GM19043 (cell line): ENCODE data around the gene GPR17.

Experiments
- ATAC-seq: cut with Tn5 transposase; IDR thresholded peaks from one replicate; pipeline ENCODE4 v1.9.1; 2021; ENCODE audit warnings: low read depth; ENCODE audit not compliant: unreplicated experiment

GPR17 gene

DNA sequence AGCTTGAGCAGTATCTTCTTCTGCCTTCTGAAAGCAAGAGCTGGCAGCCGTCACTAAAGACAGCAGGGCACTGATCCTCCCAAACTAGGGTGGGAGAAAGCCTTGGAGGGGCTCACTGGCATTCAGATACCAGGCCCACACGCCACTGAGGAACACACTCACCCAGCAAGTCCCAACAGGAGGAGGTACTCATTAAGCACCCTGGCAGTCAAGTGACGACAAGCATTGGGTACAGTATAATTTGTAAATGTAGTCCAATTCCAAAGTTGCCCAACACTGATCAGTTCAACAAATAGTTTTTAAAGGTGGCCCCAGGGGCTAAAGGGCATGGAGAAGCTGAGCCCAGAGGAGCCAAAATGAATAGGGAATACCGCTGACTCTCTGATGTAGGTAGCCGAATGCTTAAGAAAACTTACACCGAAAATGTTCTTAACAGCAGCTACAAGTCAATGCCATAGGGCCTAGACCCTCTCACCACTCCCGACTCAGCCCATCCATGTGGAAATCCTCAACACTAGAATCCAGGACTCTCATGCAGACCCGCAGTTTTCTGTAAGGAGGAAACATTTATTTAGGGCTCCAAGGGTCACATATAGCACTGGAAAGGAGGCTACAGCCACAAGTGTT, 19.4 kb downstream of the GPR17 start:
- ATAC-seq = no peak

DNA sequence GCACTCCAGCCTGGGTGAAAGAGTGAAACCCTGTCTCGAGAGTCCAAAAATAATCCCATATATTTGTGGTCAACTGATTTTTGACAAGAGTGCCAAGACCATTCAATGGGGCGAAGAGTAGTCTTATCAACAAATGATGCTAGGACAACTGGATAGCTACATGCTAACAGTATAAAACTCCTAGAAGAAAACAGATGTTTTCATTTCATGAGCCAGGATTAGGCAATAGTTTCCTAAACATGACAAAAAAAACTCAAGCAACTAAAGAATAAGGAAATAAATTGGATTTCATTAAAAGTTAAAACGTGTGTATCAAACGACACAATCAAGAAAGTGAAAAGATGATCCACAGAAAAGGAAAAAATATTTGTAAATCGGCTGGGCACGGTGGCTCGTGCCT, 23.1 kb downstream of the GPR17 start:
- ATAC-seq = no peak

- no peak for ATAC-seq
Observed at GRCh38 chr2:127670055-127670956, 24.4 kb downstream of the GPR17 start.

- no peak for ATAC-seq
Observed at GRCh38 chr2:127670957-127671290, 25.0 kb downstream of the GPR17 start.

- no peak for ATAC-seq
Observed at GRCh38 chr2:127671557-127672302, 25.8 kb downstream of the GPR17 start.

- no peak for ATAC-seq
Observed at GRCh38 chr2:127672341-127673224, 26.6 kb downstream of the GPR17 start.

DNA sequence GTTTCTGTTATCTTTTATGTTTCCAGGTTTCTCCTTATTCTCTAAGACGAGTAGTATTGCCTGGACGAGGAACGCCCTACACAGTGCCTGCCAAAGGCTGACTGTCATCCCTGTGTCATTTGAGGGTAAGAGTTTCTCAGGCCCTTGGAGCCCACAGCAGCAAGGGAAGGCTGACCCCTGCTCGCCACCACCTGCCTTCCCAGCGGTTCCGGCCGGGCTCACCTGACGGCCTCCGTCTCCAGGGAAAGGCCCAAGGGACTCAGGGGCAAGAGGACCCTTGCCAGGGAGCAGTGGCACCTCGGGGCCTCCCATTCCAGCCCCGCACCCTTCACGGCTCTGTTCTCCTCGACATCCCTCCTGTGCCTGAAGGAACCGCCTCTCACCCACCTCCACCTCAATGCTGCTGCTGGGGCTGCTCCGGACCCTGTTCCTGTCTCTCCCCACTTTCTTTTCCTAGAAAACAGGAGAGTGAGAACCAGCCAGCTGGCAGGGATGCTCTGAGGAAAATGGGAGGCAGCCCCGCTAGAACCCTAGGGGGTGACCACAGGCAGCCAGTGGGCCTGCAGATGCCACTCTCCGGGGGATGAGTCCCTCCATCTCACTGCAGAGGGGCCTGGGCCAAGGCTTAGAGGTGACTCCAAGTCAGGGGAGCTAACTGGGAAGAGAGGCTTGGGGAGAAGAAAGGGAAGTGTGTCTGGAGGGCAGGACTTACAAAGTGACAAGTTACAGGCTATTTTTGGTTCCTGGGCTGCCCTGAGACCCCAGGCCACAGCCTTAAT, 27.5 kb downstream of the GPR17 start:
- no peak for ATAC-seq

- no peak for ATAC-seq
Observed at GRCh38 chr2:127674241-127675209, 28.6 kb downstream of the GPR17 start.

DNA sequence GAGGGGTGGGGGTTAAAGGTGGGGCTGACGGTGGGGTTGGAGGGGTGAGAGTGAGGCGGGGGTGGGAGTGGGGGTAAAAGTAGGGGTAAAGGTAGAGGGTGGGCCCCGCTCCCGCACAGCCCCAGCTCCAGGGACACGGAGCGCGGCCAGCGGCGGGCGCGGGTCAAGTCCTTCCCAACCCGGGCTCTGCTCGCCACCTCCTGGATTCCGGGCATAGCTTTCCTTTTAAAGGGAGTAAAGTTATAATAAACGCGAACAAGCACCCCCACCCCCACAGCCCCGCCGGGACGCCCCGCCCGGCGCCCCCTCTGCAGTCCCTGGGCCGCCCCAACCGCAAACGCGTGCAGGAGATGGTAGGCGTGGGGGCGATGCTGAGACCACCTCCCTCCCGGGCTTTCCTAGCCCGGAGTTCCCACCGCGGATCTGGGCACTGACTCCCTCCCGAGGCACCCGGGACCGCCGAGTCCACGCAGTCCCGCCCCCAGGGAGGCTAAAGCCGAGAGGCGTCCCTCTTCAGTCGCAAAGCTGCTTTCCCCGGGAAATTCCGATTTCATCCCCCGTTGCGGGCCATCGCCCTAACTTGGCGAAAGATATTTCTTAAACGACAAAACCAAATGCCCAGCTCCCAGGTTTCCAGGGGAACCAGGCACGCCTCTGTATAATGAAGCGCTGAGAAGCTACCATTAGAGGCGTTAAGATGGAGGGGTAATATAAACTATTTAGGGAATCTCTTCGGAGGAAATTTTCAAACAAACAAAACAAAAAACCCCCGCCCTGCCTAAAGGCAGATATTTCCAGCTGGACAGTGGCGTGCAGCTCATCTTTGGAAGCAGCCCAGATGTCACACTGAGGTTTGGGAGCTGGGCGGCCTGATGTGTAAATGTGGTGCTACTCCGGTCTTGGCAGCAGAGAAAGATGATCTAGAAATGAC, 29.6 kb downstream of the GPR17 start, which contains the start of gene LIMS2:
Gene LIMS2, minus strand, starts transcription at position 200 of the 931 bp plus-strand sequence. CDS start 506 bp downstream, outside the sequence.
- ATAC-seq = no peak

GRCh38 chr2:127676906-127677305, 31.0 kb downstream of the GPR17 start:
- no peak for ATAC-seq

DNA sequence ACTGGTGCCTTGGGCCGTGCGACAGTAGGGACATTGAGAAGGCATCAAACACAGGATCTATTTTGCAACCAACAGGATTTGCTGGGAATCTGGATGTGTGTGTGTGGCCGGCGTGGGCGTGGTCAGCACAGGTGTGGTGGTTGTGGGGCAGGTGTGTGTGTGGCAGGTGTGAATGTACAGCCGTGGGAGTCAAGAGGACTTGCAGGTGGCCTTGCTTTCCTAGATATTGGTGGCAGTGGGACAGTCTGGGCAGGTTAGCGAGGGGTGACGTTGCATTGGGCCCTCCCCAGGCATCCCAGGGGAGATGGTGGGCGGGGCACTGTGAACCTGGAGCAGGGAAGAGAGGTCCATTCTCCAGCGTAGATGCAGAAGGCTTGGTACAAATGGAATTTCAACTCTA, 32.6 kb downstream of the GPR17 start:
- no peak for ATAC-seq

- ATAC-seq = no peak
Observed at GRCh38 chr2:127678991-127679390, 33.0 kb downstream of the GPR17 start.

DNA sequence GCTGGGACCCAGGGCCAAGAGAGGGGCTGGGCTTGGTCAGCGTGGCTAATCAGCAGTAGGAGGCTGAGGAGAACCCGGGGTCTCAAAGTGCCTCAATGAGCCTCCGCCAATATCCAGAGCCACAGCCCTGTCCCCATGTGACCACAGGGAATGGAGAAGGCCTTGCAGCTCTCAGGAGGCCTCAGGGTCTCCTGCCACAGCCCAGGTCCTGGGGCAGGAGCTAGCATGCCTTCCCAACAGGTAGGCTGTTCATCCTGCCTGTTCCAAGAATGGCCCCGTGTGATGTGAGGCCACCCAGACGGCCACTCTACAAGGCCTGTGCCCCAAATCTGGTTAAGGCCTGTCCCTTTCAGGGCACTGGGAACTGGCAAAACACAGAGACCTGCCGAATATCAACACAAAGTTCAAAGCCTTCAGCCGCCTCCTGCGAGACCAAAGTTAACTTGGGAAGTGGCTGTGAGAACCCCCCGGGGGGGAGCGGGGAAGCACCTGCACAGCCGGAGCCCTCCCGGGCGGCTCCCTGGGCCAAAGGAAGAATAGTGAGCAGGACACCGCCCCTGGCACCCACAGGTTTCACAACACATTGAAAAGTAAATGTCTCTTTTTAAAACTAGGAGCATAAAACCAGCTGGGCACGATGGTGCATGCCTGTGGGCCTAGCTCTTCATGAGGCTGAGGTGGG, 33.9 kb downstream of the GPR17 start:
- ATAC-seq = no peak

DNA sequence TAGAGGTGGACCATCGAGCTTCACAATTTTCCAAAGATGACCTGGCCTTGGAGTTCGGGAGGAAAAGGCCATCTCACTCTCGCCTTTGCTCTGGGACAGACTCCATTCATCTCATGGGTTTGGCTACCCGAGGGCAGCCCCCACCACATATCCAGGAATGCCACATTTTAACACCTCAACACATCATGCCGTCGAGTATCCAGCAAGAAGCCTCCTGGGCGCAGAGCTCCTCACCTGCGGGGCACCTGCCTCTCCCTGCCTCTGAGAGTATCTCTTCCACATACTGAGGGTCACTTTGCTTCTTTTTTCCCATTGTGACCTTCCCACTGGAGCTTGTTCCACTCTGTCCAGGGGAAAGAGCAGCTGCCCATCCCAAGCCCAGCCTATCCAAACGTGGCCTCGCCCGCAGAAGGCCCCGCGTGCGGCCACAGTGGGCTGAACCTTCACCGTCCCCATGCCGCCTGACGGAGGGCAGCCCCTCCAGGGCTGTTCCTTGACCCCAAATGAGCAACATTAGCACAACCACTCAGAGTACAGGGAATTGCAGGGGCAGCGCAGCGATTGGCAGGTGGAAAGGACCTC, 34.8 kb downstream of the GPR17 start:
- ATAC-seq = no peak

GRCh38 chr2:127681288-127681804, 35.4 kb downstream of the GPR17 start:
- no peak for ATAC-seq
